G401 (cell line): ENCODE results near the gene PPIF. TPM values are rescaled to one million over a fixed set of nuclear protein-coding genes. Genes with fewer than 3 reads are reported as not detected.

Source experiments
- DNase-seq: peaks from one replicate; pipeline ENCODE4 v3.0.0-alpha.2; 2015; ENCODE audit warnings: low spot score
- in situ Hi-C: cut with HindIII; loops from 2 replicates; pipeline ENCODE4 v1.10.0; 2016; ENCODE audit warnings: low sequenced_read_pairs, mixed read lengths
- total RNA-seq: library from RNA; depleted of rRNA; stranded (reverse); fragments of >200 nt; shearing (Covaris generic); gene quantifications from 2 replicates; pipeline ENCODE4 v1.2.3, GENCODE V29; 2014

Gene PPIF
- total RNA-seq, 1 experiment from 2014 or later: 58.4 TPM

- in situ Hi-C loops: no loop called here
These were observed 34.6 kb upstream of the PPIF start for GRCh38 chr10:79312601-79313187.

GRCh38 chr10:79313320-79313719 lies 33.9 kb upstream of the PPIF start:
- DNase-seq: no peak
- in situ Hi-C loops: no loop called here

More at GRCh38 chr10:79312601-79313187, 34.6 kb upstream of the PPIF start:
- no peak for DNase-seq

- no peak for DNase-seq
- in situ Hi-C loops: no loop called here
These were observed 33.3 kb upstream of the PPIF start for GRCh38 chr10:79313911-79314439.

- DNase-seq: peak; percentile 68
These were observed 32.3 kb upstream of the PPIF start for GRCh38 chr10:79314761-79315601.

GRCh38 chr10:79315602-79315920 lies 31.7 kb upstream of the PPIF start:
- no peak for DNase-seq
- in situ Hi-C loops: no loop called here

More at GRCh38 chr10:79314761-79315601, 32.3 kb upstream of the PPIF start:
- in situ Hi-C loops: no loop called here

- in situ Hi-C loops: no loop called here
- no peak for DNase-seq
These were observed 30.4 kb upstream of the PPIF start for GRCh38 chr10:79316671-79317431.

- in situ Hi-C loops: no loop called here
- DNase-seq: no peak
These were observed 28.9 kb upstream of the PPIF start for GRCh38 chr10:79318369-79318768.

GRCh38 chr10:79319115-79319771 lies 28.0 kb upstream of the PPIF start:
- in situ Hi-C loops: no loop called here
- DNase-seq: no peak

GRCh38 chr10:79320316-79320715 lies 27.0 kb upstream of the PPIF start:
- in situ Hi-C loops: no loop called here
- peak; percentile 61 for DNase-seq

GRCh38 chr10:79320820-79321493 lies 26.3 kb upstream of the PPIF start:
- DNase-seq: peak; percentile 70
- in situ Hi-C loops: no loop called here

GRCh38 chr10:79321494-79321882 lies 25.8 kb upstream of the PPIF start:
- no peak for DNase-seq
- in situ Hi-C loops: no loop called here

GRCh38 chr10:79321951-79322350 lies 25.3 kb upstream of the PPIF start:
- in situ Hi-C loops: no loop called here
- DNase-seq: no peak

GRCh38 chr10:79322616-79323543 lies 24.4 kb upstream of the PPIF start:
- DNase-seq: no peak
- in situ Hi-C loops: no loop called here

GRCh38 chr10:79323602-79324001 lies 23.7 kb upstream of the PPIF start:
- no peak for DNase-seq
- in situ Hi-C loops: no loop called here

- no peak for DNase-seq
- in situ Hi-C loops: no loop called here
These were observed 23.1 kb upstream of the PPIF start for GRCh38 chr10:79324032-79324695.

GRCh38 chr10:79326361-79327089 lies 20.7 kb upstream of the PPIF start:
- in situ Hi-C loops: loop anchor here (25.0 kb wide), 1 partner anchor 161 kb away; no protein-coding TSS in a partner anchor
- DNase-seq: no peak

GRCh38 chr10:79327090-79327457 lies 20.2 kb upstream of the PPIF start:
- in situ Hi-C loops: loop anchor here (25.0 kb wide), 1 partner anchor 160 kb away; no protein-coding TSS in a partner anchor
- no peak for DNase-seq
